BJ (cell line): ENCODE results near the gene DRG1. TPM values are rescaled to one million over a fixed set of nuclear protein-coding genes. Genes with fewer than 3 reads are reported as not detected.

Source experiments
- CTCF ChIA-PET: fragments of 350-600 bp; formaldehyde crosslinking; extraction: SDS; loops from one replicate; lab custom pipeline; 2021; ENCODE audit warnings: antibody characterized with exemption, inconsistent platforms; lab: Yijun Ruan, JAX
- POLR2A ChIA-PET: fragments of 300-600 bp; sonication (Branson Sonifier 250); formaldehyde crosslinking; extraction: SDS; loops from one replicate; lab custom pipeline; 2021; ENCODE audit warnings: antibody characterized with exemption; lab: Charles Lee
- DNase-seq: peaks from one replicate; pipeline ENCODE4 v3.0.0-alpha.2; 2011; ENCODE audit warnings: low read depth
- H3K27me3 ChIP-seq: 2 replicates; pipeline ENCODE4 v1.6.0; 2011; ENCODE audit warnings: low read length; ENCODE audit not compliant: control insufficient read depth, insufficient read depth
- H3K36me3 ChIP-seq: 2 replicates; pipeline ENCODE4 v1.5.1; 2011; ENCODE audit warnings: low read length; ENCODE audit not compliant: control insufficient read depth, insufficient read depth
- H3K4me3 ChIP-seq: 2 replicates; pipeline ENCODE4 v1.5.1; 2011; ENCODE audit warnings: low read depth, mild to moderate bottlenecking, control low read depth, low read length
- polyA plus RNA-seq: library from polyadenylated mRNA; depleted of rRNA; stranded (reverse); fragments of >200 nt; gene quantifications from 2 replicates; pipeline ENCODE4 v1.2.3, GENCODE V29; 2011
- TF ChIP-seq, protein P1 (sequence below): IDR thresholded peaks from 2 replicates; pipeline ENCODE4 v1.5.1; 2011; ENCODE audit warnings: low read depth, mild to moderate bottlenecking, control low read depth, inconsistent platforms, low read length, moderate library complexity; ENCODE audit not compliant: insufficient read depth

DRG1 gene
- polyA plus RNA-seq, 1 experiment: 70.8 TPM

DNA sequence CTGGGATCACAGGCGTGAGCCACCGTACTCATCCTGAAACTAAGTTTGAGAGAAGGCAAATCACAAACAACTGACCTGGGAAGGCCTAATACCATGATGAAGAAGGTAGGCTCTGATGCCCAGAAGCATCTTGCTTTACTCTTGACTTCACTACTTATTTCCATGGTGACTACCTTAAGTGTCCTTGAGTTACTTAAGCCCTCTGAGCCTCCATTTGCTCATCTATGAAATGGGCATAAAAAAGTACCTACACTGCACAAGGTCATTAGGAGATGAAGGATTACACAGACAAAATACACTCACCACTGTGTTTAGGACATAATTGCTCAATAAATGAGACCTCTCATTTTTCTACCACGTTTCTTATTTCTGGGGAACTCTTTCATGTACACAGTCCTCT is 62.3 kb downstream of the DRG1 start:
- CTCF ChIA-PET: no interaction called here
- peaks cover 9% of the 10 kb centered on the region for H3K36me3 ChIP-seq
- H3K27me3 ChIP-seq: no peaks in the 10 kb centered on the region

DNA sequence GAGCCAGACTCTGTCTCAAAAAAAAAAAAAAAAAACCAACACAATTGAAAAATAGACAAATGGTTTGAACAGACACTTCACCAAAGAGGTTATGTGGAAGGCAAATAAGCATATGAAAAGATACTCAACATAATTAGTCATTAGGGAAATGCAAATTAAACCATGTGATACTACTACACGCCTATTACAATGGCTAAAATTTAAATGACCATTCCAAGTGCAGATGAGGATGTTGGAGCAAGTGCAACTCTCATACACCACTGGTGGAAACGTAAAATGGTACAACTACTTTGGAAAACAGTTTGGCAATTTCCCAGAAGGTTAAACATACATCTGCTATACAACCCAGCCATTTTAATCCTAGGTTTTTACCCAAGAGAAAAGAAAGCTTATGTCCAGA is 65.9 kb downstream of the DRG1 start:
- ChIA-PET POLR2A (no interaction called here), CTCF (interaction anchor here (1.6 kb wide), 1 partner anchor 14 kb away, joined by 5 read pairs; no protein-coding TSS in a partner anchor)
- Histone ChIP-seq H3K27me3 (no peaks in the 10 kb centered on the region), H3K4me3 (no peak overlapping the region), H3K36me3 (peaks cover 8% of the 10 kb centered on the region)
- TF ChIP-seq, protein P1, sequence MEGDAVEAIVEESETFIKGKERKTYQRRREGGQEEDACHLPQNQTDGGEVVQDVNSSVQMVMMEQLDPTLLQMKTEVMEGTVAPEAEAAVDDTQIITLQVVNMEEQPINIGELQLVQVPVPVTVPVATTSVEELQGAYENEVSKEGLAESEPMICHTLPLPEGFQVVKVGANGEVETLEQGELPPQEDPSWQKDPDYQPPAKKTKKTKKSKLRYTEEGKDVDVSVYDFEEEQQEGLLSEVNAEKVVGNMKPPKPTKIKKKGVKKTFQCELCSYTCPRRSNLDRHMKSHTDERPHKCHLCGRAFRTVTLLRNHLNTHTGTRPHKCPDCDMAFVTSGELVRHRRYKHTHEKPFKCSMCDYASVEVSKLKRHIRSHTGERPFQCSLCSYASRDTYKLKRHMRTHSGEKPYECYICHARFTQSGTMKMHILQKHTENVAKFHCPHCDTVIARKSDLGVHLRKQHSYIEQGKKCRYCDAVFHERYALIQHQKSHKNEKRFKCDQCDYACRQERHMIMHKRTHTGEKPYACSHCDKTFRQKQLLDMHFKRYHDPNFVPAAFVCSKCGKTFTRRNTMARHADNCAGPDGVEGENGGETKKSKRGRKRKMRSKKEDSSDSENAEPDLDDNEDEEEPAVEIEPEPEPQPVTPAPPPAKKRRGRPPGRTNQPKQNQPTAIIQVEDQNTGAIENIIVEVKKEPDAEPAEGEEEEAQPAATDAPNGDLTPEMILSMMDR: no peak
- no peak for DNase-seq

More for the DNA sequence above, 62.3 kb downstream of the DRG1 start:
- DNase-seq: no peak
- TF ChIP-seq, protein P1: no peak
- H3K4me3 ChIP-seq: no peak overlapping the region
- POLR2A ChIA-PET: no interaction called here

DNA sequence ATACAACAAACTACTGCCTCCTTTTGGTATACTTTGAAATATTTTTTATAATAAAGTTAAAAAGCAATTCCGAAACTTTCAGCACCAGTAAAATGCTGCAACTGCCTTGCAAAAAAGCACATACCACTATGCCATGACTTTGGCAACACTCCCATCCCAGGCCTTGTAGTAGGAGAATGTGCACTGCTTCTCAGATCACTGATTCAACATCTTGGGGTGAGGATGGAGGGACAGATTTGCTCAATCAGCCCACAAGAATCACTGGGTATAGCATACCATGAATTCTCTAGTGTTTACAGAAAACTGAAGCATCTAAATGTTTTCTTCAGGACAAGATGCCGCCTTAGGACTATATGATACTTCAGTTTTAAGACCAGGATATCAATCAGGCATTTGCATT is 75.3 kb downstream of the DRG1 start:
- POLR2A ChIA-PET: no interaction called here
- DNase-seq: peak; percentile 52
- H3K27me3 ChIP-seq: no peaks in the 10 kb centered on the region
- CTCF ChIA-PET: no interaction called here
- TF ChIP-seq, protein P1: no peak
- H3K4me3 ChIP-seq: no peak overlapping the region
- peaks cover 1% of the 10 kb centered on the region; the same call in 1 of the 2 replicates for H3K36me3 ChIP-seq

DNA sequence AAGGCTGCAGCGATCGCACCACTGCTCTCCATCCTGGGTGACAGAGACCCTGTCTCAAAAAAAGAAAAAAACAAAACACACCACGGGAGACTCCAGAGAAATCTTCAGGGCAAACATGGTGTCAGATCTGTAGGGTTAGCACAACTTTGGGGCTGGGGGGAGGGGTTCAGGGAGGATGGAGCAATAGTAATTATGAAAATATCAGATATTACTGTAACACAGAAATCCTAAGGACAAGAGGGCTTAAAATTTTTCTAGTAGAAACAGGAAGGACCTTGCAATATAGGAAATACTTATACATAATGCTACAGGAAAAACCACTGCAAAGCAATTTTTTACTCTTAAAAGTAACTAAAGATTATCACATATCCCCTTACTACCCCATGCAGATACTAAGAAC is 76.4 kb downstream of the DRG1 start:
- no peaks in the 10 kb centered on the region for H3K27me3 ChIP-seq

DNA sequence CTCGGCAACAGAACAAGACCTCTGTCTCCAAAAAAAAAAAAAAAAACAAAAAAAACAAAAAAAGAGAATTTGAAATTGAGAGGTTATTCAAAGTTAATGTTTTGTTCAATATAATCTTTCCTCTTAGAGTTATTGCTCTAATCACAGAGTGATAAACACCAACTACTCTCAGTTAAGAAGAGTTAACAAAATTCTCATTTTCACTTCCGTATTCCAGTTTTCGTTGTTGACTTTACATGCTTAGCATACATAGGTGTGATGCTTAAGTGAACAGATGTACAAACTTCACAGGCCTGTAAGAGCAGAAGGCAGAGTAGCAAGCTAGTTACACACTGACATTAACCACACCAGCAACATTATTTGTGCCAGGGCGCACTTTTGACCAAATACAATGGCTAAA is 77.9 kb downstream of the DRG1 start:
- TF ChIP-seq, protein P1: no peak

More for the DNA sequence above, 76.4 kb downstream of the DRG1 start:
- Histone ChIP-seq H3K36me3 (peaks cover 4% of the 10 kb centered on the region), H3K4me3 (no peak overlapping the region)
- ChIA-PET POLR2A (no interaction called here), CTCF (no interaction called here)
- TF ChIP-seq, protein P1: no peak
- DNase-seq: no peak

More for the DNA sequence above, 77.9 kb downstream of the DRG1 start:
- H3K27me3 ChIP-seq: no peaks in the 10 kb centered on the region
- H3K4me3 ChIP-seq: no peak overlapping the region
- ChIA-PET CTCF (no interaction called here), POLR2A (no interaction called here)
- peaks cover 7% of the 10 kb centered on the region for H3K36me3 ChIP-seq
- DNase-seq: no peak
